GM21528 (cell line): ENCODE measurements around the gene ATXN10.
"Not testable (repeated sequence)": the region's sequence is repeated elsewhere in the genome, so short reads cannot be mapped to it uniquely, and the experiment has no call there.

Source experiments
- ATAC-seq: cut with Tn5 transposase; IDR thresholded peaks from one replicate; pipeline ENCODE4 v1.9.1; 2021; ENCODE audit warnings: mild to moderate bottlenecking, moderate library complexity; ENCODE audit not compliant: unreplicated experiment, low FRiP score

The ATXN10 gene, protein sequence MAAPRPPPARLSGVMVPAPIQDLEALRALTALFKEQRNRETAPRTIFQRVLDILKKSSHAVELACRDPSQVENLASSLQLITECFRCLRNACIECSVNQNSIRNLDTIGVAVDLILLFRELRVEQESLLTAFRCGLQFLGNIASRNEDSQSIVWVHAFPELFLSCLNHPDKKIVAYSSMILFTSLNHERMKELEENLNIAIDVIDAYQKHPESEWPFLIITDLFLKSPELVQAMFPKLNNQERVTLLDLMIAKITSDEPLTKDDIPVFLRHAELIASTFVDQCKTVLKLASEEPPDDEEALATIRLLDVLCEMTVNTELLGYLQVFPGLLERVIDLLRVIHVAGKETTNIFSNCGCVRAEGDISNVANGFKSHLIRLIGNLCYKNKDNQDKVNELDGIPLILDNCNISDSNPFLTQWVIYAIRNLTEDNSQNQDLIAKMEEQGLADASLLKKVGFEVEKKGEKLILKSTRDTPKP

DNA sequence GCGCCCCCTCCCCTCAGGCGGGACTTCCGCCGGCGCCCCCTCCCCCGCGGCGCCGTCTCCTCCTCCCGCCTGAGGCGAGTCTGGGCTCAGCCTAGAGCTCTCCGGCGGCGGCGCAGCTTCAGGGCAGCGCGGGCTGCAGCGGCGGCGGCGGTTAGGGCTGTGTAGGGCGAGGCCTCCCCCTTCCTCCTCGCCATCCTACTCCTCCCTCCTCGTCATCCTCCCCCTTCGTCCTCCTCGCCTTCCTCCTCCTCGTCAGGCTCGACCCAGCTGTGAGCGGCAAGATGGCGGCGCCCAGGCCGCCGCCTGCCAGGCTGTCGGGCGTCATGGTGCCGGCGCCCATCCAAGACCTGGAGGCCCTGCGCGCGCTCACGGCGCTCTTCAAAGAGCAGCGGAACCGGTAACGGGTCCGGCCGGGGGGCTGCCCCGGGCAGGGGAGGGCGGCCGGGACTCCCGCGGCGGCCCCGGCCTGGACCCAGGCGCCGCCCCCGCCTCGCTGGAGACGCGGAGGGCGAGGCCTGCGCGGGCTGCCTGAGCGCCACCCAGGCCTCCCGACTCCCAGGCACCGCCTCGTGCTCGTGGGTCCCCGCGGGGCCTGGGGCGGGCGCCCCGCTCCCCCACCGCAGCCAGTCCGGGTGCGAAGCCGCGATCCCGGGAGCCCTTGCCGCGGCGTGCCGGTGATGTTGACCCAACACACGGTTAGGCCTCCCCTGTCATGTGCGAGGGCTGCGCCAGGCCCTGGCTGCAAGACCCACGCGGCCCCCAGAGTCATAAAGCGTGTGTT is at the start of gene ATXN10:
Gene ATXN10, plus strand, starts transcription at position 52 of the 781 bp plus-strand sequence. Its CDS starts 230 bp downstream, at position 282.
- ATAC-seq = peak; percentile 59

DNA sequence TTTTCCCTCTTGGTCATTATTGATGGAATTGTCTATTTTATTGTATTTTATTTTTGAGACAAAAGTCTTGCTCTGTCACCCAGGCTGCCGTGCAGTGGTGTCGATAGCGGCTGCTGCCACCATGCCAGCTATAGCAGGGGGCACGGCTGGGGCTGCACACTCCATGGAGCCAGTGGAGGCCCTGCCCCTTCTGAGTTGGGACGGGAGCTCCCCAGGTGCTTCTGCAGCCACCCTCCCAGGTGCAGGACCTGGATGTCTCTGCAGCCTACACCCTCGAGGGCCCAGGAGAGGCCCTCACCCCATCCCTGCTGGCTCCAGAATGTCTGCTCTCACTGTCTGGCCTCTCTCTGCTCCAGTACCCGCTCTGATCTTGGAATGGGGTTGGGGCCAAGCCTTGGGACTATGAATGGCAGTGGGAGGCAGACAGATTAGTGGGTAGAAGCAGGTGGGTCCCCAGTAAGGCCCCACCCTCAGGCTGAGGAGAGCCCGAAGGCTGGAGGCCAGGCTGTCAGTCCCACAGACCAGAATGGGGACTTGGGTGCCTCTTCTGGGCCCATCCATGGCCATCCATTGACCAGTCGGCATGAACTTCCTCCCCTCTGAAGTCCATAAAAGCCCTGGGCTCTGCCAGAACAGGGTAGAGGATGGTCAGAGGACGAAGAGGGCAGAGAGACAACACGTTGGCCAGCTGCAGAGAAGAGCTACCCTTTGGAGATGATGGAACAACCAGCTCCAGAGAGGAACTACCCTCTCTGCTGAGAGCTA is 49.6 kb upstream of the ATXN10 start:
- no peak for ATAC-seq

DNA sequence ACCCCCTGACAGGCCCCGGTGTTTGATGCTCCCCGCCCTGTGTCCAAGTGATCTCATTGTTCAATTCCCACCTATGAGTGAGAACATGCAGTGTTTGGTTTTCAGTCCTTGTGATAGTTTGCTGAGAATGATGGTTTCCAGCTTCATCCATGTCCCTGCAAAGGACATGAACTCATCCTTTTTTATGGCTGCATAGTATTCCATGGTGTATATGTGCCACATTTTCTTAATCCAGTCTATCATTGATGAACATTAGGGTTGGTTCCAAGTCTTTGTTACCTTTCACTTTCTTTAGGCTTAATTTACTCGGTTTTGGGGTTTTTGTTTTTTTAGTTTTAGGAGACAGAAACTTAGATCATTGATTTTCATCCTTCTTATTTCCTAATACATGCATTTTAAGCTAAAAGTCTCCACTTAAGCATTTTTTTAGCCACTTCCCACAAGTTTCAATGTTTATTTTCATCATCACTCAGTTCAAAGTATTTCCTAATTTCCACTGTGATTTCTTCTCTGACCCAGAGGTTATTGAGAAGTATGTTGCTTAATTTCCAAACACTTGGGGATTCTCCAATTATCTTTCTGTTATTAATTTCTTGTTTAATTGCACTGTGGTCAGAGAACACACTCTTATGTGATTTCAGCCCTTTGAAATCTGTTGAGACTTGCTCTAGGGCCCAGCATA is 48.0 kb upstream of the ATXN10 start:
- not testable (repeated sequence) for ATAC-seq

DNA sequence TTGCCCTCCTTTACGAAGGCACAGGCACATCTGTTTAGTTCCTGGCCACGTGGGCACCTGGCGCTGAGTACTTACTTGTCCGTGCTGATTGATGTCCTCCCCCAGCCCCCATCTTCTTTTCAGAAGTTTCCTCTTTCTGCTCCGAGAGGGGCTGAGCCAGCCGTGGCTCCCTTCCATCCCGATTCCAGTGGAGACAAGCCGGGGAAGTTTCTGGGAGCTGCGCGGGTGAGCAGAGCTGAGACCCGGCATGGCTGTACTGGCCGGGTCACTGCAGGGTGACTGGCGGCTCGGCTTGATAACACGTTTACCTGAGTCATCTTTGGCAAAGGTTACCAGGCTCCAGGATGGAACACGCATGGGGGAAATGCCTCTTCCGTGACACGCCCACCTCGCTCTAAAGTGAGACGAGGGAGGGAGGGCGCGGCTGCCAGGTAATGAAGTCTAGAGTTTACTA is 45.4 kb upstream of the ATXN10 start:
- ATAC-seq = no peak

DNA sequence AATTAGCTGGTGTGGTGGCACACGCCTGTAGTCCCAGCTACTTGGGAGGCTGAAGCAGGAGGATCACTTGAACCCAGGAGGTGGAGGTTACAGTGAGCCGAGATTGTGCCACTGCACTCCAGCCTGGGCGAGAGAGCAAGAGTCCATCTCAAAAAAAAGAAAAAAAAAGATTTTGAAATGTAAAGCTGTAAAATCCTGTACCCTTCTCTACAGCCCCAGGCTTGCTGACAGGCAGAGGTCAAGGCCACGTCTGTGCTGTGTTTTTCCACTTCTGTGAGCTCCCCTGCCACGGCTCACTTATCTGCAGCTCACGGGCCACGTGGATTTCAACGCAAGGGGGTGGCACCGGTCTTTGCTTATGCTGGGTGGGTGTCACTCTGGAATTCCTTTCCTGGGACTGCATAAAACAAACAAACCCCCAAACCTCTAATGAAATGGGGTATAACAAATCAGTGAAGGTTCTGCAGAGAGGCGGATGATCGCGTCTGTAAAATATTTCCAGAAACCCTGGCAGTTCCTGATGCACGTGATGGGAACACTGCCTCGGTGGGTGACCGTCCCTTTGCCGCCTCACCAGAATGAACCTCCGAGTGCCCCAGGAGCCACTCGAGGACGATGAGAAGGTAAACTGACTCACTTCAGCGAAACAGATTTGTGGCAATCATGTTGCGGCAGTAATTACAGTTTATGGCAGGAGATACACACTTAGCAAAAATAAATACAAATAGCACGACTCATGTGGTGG is 44.0 kb upstream of the ATXN10 start:
- ATAC-seq = no peak

DNA sequence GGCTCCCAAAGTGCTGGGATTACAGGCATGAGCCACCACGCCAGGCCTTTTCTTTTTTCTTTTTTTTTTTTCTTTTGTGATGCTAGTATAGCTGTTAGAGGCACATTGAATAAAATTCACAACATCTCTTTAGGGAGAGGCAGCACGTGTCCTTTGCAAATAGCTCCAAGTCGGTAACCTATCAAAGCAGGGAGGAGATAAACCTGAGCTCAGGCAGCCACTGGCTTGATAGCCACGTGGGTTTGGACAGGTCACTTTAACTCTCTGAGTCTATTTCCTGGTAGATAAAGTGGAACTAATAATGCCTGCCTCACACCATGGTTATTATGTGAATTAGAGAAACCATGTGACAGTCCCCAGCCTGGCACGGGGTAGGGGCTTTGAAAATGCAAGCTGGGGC is 43.1 kb upstream of the ATXN10 start:
- no peak for ATAC-seq

DNA sequence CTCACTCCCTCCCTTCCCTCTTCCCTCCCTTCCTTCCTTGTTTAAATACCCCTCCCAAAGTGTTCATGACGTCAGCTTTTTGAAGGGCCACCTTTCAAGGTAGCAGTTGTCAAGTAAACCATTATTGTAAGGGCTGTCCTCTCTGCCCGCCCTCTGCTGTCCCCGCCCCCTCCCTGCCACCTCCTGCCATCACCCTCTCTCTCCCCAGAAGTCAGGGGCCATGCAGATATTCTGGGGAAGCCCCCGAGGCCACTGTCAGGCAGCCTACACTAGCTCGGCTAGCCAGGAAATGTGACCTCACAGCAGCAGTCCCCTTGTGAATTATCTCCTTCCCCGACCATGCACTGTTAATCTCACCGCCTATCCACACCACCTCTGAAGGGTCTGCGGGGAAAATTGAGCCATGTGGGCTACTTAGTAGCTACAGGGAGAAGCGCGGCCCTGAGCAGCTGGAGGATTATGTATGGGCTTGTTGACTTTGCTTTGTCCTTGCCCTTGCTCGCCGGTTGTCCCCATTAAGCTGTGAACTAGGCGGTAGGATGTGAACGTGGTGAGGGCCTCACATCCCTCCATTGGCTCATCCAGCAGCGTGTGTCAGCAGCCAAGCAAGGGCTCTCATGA is 42.1 kb upstream of the ATXN10 start:
- ATAC-seq = no peak

DNA sequence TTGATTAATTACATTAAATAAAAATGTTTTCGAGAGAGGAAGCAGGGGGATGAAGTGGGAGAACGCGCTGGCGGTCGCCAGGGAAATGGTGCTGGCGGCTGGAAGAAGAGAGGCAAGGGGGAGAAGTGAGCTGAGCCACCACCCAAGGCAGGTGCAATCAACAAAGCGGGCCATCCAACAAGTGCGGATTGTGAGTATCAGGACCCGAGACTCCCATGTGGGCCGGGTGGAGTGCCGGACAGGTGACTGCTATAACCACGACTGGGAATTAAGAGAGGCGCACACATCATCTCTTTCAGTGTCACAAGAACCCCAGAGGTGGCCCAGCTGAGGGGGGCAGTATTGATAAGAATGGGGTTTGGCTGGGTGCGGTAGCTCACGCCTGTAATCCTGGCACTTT is 41.2 kb upstream of the ATXN10 start:
- no peak for ATAC-seq

DNA sequence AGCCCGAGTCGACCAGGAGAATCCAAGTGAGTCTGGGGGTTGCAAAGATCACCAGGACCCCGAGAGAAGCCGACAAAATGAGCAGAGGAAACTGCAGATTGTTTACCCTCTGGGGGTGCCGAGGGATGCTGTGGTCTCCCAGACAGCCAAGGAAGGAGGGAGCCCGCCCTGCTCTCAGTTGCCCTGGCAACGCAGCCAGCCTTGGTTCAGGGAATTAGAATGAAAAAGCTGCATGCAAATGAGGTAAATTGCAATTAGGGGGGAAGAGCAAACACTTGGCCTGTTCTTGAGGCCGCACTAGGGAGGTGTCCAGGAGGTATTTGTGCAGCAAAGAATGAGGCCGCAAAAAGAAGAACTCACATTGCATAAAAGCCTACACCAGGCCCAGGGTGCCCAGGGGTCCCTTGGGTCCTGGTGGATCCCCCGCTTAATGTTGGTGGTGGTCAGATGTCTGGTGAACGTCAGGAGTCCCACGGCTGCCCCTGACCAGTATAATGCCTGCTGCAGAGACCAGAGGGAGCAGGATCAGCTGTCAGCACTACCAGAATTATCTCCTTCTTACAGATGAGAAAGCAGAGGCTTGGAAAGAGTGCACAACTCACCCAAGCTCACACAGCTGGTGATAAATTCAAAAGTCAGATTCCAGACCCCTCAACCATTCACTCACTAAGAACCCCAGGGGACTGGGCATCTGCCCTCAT is 40.3 kb upstream of the ATXN10 start:
- ATAC-seq = no peak

DNA sequence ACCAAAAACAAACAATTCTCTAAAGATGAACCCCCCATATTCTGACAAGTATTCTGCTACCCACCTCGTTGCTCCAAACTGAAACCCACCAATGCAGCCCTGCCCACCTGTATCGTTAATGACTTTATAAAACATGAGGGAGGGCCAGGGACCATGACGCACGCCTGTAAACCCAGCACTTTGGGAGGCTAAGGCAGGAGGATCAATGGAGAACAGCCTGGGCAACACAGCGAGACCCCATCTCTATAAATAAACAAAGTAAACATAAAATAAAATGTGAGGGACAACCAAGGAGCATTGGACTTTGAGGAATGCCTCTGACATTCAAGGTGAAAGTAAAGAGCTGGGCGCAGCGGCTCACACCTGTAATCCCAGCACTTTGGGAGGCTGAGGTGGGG is 39.8 kb upstream of the ATXN10 start:
- ATAC-seq = no peak

DNA sequence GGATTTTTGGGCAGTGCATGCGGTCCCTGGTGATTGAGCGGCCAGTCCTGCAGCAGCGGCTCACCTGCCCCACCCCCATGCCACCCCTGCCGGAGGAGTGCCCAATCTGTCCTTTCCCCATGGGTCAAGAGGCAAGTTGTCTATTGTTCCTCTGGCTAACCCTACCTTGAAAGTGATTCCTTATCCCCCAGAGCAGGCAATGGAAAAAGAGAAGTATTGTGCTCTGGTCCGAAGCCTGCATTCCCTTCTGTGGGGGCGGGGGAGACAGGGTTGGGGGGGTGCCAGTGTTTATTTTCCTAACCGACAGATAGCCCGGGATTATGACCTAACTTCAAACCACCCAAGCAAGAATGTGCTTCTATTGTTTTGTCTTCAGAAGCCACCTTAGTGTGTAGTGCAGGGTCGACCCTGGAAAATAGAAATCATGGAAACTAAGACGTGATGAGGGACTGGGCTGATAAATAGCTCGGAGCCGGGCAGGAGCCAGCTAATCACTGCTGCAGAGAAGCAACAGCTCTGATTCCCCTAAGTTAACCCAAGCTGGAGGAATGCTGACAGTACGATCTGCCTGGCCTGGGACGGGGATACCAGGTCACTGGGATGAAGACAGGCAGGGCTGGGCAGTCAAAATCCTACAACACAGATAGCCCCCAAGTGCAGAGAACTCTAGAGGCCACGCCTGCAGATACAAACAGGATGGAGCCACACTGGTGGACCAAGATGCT is 38.7 kb upstream of the ATXN10 start:
- ATAC-seq = no peak

DNA sequence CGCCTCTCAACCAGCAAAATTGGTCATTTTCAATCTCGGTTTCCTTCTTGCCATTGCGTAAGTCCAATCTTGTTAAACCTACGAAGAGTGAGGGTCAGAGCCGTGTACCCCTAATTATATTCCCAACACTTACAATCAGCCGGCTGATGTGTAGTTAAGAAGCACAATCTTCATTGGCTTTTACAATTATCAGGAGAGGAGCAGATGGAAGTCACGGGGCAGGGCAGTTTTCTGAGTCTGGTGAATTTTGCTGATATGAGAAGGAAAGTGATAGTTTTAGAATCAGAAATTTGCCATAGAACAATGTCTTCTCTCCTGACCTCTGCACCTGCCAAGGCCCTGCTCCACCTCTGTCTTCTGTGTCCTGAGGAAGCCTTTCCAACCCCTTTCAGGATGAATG is 35.0 kb upstream of the ATXN10 start:
- no peak for ATAC-seq

DNA sequence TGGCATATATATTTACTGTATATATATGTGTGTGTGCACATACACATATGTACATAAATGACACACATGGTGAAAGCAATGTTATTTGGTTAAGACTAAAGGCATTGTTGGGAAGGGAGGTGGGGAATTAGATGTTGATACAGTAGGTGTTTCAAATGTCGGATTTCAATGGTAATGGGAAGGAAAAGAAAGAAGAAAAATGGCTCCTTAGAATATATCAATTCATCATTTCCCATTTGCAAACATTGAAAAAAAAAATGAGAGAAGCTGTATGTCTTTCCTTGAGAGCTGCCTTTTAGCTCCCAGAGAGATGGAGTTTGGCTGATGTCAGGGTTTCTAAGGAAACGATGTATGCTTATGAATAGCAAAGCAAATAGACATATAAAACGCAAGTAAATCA is 33.4 kb upstream of the ATXN10 start:
- no peak for ATAC-seq

DNA sequence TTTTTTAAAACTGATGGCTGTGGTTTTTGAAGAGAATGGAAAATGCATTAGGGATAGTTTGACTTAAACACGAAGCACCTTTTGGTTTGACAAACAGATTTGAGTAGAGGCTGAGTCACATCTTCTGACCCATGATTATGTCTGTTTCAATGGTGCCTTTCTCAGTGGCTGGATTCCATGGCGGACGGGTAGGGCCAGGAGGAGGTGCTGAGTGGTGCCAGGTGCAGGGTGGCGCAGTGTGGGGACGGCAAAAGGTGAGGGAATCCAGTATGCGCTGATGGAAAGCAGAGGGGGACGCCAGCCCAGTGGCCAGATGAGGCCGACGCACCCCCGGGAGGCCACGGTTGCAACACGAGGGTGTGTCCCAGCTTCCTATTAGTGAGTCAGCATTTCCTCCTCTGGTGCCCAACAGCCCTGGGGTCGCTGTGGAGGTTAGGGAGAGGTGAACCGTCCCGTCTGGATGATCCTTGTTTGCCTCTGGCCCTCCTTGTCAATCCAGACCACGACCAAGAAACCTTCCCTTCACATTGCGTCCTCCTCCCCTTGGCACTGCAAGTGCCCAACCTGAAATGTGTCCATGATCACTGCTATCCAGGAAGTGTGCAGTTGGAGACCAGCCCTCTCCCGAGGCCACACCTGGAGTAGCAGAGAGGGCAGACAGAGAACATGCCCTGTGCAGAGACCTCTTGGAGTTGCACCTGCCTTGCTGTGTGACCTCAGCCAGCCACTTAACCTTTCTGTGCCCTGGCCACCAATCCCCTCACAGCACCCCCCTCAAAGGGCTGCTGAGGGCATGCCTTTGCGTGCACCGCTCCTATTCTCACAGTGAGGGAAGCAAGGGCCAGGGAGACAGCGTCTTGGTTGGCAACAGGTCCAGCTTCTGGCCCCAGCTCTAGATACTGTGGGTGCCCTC is 32.5 kb upstream of the ATXN10 start:
- ATAC-seq = no peak

DNA sequence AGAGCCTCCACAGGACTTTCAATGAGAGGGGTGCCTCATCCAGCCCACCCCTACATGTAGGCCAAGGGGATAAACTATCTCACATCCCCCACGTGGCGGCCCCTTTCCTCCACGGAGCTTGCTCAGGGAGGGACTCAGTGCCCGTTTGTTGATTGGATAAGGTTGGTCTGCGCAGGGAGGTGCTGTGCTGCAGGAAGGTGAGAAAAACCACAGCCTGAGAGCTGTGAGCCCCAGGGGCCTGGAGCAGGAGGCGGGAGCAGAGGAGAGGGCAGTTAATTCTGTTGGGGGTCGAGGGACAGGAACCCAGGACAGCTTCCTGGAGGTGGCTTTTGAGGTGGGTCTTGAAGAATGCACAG is 31.9 kb upstream of the ATXN10 start:
- no peak for ATAC-seq

DNA sequence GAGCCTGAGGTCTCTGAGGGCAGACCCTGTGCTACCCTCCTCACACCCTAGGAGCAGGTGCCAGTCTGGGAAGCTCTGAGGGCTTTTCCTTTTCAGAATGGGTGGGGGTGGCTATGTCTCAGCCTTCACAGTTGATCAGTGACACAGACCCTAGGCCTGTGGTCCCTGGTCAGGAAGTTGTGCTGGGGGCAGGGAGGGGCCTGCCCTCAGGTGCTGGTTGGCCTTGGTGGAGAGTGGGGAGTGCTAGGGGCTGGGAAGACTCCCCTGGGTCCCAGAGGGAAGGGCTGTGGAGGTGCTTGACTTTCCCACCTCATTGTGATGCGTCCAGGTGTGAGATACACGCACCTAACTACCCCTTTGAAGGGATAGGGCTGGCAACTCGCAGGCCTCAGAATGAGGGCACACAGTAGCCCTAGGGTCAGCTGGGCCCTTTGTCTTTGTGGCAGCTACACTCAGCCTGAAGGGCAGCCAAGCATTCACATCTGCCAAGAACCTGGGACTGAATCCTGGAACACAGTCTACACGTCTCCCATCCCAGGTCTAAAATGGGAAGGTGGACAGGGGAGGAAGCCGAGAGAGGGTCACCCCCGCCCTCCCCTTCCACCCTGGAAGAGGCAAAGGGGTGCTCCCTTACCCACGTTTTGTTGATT is 31.2 kb upstream of the ATXN10 start:
- ATAC-seq = no peak
